Measurements from ENCODE around the gene SNRNP200.
A peak's percentile ranks its signal among the peaks of the same experiment; 100 is the strongest.
"Not testable (repeated sequence)": the region's sequence is repeated elsewhere in the genome, so short reads cannot be mapped to it uniquely, and the experiment has no call there.

Gene SNRNP200

DNA sequence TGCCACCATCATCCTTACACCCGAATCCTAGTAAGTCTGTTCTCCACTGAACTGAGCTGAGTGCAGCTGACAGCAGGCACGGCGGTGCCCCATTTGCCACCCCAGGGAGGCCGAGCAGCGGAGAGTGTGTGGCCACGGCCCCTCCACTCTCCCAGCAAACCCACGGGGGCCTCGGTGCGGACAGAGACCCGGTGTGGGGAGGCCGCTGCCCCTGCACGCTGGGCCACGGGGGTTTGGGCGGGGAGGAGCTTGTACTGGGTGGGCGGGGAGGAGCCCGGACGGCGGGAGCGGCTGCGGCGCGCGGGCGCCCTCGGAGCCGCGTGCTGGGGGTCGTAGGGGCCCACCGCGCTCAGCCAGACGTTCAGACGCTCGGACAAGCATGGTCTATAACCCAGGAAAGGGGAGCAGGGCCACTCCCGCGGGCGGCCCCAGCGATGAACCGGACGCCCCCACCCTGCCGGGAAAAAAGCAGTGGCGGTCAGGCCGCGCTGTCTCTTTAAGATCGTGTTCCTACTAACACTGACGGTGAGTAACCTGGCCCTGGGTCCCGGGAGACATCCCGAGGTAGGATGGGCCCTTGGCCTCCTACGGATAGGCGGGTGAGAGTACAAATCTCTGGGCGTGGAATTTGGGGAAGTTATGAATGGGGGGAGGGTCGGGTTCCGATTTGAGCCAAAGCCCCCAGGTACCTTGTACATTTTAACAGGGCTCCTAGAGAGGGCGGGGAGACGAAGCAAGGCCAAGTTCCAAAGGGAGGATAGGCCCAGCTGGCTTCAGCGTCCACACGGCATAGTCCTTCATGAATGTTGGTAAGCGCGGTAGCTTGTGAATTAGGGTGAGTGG is 19.9 kb upstream of the SNRNP200 start, which contains the start of gene ITPRIPL1:
ITPRIPL1 (plus strand) TSS at position 277 of the 843 bp plus-strand sequence; CDS start at position 800, 523 bp downstream.
- DNase-seq = peak; percentile 51

DNA sequence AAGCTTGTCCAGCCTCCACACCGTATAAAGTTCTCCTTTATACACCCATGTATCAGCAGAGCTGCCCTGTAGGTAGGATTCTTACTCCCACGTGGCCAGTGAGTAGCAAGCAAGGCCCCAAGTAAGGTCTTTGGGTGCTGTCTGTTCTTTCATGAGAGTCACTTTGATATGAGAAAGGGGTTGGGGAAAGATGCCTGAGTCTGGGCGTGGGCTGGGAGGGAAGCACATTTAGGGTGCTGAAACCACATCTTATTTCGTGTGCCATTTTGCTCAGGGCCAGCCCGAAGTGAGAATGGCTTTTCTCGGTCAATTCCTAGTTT is 19.3 kb upstream of the SNRNP200 start:
- no peak for DNase-seq

DNA sequence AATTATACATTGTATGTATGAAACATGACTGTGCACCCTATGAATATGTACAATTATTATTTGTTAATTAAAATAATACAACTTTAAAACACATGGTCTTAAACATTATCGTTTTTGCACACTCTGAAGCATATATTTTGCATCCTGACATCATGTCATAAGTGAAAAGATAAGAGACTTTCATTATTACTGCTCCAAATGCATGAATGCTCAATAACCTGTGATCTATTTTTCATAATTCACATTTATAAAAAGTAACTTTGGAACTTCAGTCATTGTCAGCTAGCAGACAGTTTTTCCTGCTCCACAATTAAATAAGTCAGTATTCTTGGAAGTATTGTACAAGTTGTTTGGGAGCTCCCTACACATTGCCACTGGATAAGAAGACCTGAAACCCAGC is 18.5 kb upstream of the SNRNP200 start:
- no peak for DNase-seq

DNA sequence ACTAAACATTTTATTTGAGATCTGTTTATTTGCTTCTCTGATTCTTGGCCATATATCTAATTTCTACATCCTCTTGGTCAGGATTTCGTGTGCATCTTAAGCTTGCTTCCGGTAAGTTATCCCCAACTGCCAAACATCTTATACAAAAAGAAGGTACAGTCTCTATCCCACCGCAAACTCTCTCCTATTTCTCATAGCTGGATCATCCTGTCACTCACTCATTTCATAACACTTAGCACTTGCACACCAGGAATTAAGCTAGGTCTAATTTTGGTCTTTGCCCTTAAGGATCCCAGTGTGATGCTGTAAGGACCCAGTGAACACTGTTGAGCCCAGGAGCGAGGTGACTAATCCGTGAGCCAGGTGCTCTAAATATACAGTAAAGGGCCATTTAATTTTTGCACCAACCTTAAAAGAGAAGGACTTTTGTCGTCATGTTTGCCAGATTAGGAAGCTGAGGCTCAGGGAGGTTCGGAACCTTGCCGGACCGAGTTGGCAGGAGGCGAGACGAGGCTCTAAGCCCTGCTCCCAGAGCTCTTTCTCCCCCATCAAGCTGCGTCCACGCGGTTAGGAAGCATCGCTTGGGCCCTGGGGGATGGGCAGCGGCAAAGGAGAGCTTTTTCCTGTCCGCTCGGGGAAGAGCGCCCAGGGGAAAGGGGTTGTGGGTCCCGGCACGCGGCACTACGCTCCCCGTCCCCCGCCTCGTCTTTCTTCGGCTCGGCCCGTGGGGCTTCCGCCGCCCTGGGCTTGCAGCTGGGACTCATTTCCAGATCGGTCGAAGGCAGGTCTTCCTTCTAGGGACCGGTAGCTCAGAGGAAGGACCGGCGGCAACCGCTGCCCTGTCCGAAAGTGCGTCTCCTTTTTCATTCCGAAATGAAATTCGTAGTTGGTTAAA is 15.6 kb upstream of the SNRNP200 start:
- DNase-seq = peak; percentile 38

DNA sequence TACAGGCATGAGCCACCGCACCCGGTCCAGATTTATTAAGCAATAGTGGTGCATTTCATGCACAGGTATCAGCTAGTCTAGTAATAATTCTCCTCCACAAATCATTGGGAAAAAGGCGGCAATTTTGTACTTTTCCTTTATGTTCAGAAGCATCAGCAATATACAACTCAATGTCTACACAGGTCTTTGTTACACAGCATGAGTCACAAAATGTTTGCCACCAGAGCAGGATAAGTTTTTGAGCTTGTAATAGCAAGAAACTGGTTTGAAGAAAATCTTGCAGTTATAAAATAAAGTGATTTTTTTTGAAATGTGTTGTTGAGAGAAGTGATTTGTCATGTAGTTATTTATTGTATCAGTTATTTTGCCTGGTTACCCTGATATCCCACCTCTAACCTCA is 15.0 kb upstream of the SNRNP200 start:
- no peak for DNase-seq

- DNase-seq = no peak
Observed at GRCh38 chr2:96319396-96319795, 14.1 kb upstream of the SNRNP200 start.

- DNase-seq = no peak
Observed at GRCh38 chr2:96318723-96319122, 13.4 kb upstream of the SNRNP200 start.

DNA sequence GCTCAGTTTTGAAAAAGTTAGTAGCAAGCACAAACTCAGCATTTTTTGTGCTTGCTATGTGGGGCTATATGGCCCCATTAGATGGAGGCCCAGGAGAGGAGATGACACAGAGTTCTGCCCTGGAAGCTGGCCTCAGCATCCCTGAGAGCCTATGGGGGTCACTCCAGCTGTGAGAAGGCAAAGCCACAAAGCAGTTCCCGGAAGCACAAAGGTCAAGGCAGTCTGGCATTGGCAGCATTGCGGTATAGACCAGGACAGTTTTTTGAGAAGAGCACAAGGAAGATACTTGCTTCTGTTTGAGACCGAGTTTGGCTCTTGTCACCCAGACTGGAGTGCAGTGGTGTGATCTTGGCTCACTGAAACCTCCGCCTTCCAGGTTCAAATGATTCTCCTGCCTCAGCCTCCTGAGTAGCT is 12.2 kb upstream of the SNRNP200 start:
- no peak for DNase-seq

DNA sequence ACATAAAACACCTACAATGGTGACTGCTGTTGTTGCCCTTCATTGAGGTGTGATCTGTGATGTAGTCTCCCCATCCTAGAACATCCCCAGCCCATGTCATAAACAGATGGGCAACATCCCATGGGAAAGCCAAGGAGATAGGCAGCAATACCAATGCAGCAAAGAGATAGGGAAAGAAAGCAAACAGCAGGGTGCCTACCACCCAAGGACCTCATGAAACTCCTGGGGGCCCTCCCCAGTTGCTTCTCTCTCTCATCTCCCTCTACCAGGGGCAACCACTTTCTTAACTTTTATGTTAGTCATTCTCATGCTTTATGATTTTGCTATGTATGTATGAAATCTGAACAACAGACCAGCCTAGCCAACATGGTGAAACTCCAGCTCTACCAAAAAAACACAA is 11.7 kb upstream of the SNRNP200 start:
- no peak for DNase-seq

DNA sequence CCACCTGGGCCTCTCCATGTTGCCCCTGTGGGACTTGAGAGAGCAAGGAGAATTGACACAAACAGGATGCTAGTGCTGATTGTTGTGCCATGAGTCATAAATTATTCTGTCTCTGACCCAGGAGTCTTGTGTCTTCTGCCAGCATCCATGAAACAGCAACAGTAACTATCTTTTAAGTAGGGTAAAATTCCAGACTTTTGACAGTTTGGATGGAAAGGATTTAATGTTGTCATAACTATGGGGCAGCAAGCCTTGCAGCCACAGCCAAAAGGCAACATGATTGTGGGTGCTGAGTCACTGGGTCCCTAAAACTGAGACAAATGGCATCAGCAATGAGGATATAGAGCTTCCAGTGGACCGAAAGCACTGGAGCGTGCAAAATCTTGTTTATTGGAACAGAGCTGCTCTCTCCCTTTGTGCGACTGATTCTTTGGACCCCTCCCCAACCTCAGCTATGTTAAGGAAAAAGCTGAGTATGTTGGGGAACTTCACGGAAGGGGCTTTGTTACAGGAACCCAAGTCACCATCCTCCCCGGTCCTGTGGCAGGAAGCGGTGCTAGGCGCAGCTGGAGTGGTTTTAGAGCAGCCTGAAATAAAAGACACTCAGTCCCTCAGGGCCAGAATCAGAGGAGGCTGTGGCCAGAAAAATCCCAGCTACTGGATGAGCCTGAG is 10.2 kb upstream of the SNRNP200 start:
- no peak for DNase-seq

GRCh38 chr2:96315005-96315399 is 9.7 kb upstream of the SNRNP200 start:
- no peak for DNase-seq

- DNase-seq = no peak
Observed at GRCh38 chr2:96308248-96308647, 2.9 kb upstream of the SNRNP200 start.

DNA sequence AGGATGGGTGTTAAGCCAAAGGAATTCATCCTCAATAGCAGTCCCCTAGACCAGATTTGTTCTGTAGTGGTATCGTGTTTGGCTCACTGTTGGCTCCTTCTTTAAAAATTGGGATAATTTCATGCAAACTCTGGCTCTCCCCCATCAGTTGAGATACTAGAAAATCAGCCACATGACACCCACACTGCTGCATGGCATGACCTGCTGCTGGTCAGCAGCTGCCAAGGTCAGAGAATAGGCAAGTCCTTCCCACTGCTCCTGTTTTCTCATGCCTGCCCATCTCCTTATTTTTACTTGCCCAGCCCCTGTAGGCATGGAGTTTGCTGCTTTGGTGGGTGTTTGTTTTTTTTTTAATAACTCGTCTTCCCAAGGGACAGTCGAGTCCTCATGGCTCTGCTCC is 1.0 kb upstream of the SNRNP200 start:
- DNase-seq = no peak

GRCh38 chr2:96305979-96306308 is 598 bp upstream of the SNRNP200 start:
- no peak for DNase-seq

GRCh38 chr2:96304606-96305005 is 740 bp downstream of the SNRNP200 start:
- DNase-seq = no peak

- no peak for DNase-seq
Observed at GRCh38 chr2:96301865-96302264, 3.5 kb downstream of the SNRNP200 start.

- no peak for DNase-seq
Observed at GRCh38 chr2:96296925-96297324, 8.4 kb downstream of the SNRNP200 start.

GRCh38 chr2:96294271-96294670 is 11.1 kb downstream of the SNRNP200 start:
- not testable (repeated sequence) for DNase-seq

DNA sequence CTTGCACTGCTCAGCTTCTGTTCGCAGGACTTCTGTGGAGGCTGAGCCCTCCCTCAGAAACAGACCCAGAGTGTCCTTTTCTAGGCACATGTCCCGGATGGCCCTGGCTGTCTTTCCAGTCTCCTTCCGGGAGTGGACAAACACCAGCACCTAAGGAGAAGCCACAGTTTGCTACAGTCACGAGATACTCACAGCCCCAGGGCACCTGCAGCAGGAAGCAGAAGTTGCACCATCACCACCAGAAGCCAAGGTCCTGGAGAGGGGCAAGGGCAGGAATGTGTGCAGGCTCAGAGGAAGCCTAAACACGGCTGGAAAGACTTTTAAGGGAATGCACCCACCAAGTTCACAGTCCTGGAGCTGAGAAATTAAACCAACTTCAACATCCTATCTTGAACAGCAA is 13.6 kb downstream of the SNRNP200 start:
- no peak for DNase-seq

GRCh38 chr2:96287273-96287856 is 18.0 kb downstream of the SNRNP200 start:
- no peak for DNase-seq

GRCh38 chr2:96276787-96277499 is 28.4 kb downstream of the SNRNP200 start:
- DNase-seq = no peak

DNA sequence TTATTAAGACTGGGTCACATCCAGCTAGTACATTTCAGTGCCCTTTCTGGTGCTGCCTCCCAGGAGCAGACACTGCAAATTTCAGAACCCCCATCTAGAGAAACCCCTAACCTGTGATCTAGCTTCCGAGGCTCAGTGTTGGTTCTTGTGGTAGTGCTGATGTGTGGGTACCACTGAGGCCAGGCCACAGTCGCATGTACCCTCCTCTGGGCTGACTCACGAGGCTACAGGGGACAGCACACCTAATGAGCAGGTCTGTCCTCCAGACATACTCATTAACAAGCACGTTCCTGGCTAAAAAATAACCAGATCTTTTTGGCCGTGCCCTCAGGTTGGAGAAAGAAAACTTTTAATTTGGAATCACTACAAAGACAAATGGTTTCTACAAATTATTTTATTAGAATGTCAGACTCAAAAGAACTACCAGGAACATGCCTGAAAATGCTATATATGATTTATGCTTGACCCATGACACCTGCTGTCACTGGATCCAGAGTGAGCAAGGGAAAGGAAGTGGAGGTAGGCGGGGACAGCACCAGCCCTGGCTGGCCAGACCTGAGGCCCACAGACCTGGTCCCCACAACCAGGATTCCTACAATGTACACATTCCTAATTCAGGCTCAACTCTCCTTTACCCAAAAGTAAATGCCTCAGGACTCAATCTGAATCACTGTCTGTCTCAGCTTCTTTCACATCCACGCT is 30.8 kb downstream of the SNRNP200 start:
- no peak for DNase-seq
